Measurements from ENCODE around the gene NUF2.
"Not testable (repeated sequence)": the region's sequence is repeated elsewhere in the genome, so short reads cannot be mapped to it uniquely, and the experiment has no call there.

Gene NUF2

DNA sequence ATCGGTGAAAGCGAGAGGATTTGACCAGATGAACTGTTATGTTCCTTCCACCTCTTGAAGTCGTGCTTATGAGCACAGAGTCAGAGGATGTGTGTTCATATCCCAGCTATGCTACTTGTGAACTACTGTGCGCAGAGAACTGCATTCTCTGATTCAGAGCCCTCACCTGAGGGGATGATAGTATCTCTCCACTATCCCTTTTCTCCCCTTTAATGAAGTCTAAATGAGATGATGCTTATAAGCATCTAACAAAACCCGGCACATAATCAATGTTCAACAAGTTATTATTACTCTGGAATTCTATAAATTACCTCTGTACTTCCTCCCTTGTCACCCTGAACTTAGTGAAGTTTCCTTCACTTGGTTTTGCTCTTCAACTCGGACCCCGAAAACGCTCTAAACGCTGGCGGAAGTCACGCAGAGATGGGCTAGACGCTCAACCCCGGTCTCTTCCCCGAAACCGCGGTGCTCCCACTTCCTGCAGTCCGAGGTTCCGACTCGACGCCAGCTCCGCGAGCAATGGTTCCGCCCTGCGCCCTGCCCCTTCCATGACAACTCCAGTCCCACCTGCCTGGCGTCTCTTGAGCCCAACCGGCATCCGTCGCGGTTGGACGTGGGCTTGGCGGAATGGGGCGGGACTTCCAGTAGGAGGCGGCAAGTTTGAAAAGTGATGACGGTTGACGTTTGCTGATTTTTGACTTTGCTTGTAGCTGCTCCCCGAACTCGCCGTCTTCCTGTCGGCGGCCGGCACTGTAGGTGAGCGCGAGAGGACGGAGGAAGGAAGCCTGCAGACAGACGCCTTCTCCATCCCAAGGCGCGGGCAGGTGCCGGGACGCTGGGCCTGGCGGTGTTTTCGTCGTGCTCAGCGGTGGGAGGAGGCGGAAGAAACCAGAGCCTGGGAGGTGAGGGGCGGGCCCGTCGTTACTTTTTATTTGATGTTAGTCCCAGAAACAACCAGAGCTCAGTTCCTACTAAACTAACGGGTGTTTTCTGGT, at the start of gene NUF2:
NUF2 (plus strand) TSS at position 644 of the 995 bp plus-strand sequence. CDS start 4,098 bp downstream, outside the sequence.
- peak; percentile 99 for DNase-seq (ENCODE audit: low spot score)

- no peak for DNase-seq (ENCODE audit: low spot score)
Observed at GRCh38 chr1:163273766-163274441, 47.9 kb upstream of the NUF2 start.

DNA sequence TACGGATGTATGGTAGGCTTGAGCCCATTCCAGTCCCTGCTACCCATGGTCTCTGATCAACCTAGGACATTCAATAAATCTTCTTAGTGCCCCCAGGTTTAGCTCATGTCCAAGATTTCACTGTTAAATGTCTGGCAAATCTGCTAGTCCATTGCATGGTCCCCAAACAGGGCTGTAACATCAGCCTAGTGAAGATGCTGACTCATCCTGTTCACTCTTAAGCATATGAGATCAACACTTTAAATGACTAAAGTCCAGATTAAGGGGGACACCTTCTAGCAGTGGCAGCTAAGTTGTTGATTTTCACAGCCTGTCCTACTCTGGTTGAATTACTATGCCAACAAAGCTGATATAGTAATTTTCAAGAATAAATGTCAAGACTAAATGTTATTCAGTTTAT, 46.5 kb upstream of the NUF2 start:
- no peak for DNase-seq (ENCODE audit: low spot score)

DNA sequence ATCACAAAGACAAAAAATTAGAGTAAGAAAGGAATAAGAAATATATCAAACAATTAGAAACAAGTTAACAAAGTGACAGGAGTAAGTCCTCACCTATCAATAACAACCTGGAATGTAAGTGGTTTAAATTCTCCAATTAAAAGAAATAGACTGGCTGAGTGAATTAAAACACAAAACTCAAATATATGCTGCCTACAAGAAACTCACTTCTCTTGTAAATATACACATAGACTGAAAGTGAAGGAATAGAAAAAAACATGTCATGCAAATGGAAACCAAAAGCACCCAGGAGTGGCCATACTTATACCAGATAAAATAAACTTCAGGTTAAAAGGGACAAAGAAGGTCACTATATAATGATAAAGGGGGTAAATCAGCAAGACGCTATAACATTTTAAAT, 43.2 kb upstream of the NUF2 start:
- no peak for DNase-seq (ENCODE audit: low spot score)

GRCh38 chr1:163284867-163285266, 36.9 kb upstream of the NUF2 start:
- DNase-seq (ENCODE audit: low spot score): not testable (repeated sequence)

DNA sequence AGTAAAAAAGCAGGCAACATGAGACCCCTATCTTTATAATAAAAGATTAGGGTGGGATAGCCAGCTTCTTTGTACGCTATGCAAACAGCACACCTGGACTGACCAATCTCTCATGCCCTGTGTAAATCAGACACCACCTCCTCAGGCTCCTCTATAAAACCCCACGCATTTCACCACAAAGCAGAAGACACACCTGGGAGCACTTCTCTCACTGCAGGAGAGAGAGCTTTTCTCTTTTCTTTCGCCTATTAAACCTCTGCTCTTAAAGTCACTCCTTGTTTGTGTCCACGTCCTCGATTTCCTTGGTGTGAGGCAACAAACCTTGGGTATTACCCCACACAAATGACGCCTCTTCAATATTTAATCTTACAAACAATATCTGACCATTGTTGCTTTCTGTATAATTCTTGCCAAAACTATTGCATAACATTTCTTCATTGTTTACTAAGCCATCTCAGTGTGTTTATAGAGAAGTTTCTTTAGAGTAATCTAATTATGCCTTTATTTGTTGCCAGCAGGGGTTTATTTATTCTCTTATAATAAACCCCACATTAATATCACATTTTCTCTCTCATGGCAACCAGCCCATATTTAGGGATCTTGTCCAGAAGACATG, 31.6 kb upstream of the NUF2 start:
- DNase-seq (ENCODE audit: low spot score): no peak

GRCh38 chr1:163291461-163291860, 30.3 kb upstream of the NUF2 start:
- DNase-seq (ENCODE audit: low spot score): no peak

DNA sequence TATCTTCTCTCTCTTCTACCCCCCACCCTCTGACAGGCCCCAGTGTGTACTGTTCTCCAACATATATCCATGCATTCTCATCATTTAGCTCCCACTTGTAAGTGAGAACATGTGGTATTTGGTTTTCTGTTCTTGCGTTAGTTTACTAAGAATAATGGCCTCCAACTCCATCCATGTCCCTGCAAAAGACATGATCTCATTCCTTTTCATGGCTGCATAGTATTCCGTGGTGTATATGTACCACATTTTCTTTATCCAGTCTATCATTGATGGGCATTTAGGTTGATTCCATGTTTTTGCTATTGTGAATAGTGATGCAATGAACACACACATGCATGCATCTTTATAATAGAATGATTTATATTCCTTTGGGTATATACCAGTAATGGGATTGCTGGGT, 29.6 kb upstream of the NUF2 start:
- not testable (repeated sequence) for DNase-seq (ENCODE audit: low spot score)

DNA sequence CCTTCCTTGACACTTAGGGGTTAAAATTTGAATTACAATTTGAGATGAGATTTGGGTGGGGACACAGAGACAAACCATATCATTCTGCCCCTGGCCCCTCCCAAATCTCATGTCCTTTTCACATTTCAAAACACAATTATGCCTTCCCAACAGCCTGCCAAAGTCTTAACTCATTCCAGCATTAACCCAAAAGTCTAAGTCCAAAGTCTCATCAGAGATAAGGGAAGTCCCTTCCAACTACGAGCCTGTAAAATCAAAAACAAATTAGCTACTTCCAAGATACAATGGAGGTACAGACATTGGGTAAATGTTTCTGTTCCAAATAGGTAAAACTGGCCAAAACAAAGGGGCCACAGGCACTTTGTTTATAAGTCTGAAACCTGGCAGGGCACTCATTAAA, 28.3 kb upstream of the NUF2 start:
- not testable (repeated sequence) for DNase-seq (ENCODE audit: low spot score)

DNA sequence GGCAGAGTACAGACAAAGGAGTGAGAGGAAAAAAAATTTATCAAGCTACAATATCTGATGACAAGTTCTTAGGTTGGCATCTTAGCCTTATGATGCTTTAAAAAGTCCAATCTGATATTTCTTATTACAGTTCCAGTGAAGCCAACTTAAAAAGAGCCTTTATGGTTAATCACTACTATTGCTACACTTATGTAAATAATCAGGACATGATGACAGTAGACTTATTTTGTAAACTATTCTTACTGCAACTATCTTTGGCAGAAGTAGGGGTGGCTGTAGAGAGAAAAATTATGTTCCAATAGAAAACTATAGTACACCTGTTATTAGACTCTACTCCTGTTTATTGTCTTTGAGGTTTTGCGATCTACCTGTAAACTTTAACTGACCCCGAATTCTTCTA, 25.8 kb upstream of the NUF2 start:
- DNase-seq (ENCODE audit: low spot score): no peak

GRCh38 chr1:163296504-163297263, 25.1 kb upstream of the NUF2 start:
- DNase-seq (ENCODE audit: low spot score): no peak

DNA sequence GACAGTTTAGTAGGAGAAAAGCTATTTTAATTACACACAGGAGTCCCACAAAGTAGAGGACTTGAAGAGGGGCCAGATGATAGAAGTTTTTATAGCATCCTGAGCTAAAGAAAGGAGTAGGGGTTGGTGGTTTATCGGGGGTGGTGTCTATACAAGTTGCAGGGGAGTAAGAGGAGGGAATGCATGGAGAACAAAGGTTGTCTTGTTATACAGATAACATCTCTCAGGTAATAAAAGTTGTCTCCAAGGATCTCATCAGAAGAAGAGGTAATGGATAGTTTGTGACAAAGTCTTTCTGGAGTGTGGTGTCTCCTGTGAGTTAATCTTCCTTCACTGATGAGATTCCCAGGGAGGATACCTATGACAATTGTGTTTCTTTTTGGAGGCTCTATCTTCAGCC, 23.4 kb upstream of the NUF2 start:
- DNase-seq (ENCODE audit: low spot score): no peak

DNA sequence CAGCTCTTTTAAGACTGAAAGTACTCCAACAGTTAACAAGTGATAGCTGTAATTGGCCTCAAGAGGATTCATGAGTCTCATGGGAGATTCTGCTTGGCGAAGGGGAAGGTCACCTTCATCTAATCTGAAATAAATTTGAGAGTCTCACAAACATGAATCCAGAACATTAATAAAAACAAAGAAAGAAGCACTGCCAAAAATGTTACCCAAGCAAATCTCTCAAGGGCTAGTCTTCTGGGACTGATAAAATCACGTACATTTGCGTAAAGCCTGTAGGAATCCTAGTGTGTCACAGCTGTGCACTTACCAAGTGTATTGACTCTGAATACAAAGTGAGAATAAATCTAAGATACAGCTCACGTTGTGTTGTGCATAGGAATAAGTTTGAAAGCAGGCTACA, 21.2 kb upstream of the NUF2 start:
- no peak for DNase-seq (ENCODE audit: low spot score)

DNA sequence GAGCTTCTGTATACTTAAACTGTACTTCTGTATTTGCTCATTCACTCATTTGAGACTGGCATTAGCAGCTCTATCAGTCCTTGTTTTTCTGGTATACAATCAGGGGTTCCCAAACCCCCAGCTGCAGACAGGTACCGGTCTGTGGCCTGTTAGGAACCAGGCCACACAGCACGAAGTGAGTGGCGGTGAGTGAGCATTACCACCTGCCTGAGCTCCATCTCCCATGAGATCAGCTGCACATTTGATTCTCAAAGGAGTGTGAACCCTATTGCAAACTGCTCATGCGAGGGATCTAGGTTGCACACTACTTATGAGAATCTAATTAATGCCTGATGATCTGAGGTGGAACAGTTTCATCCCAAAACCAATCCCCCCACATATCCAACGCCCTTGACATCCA, 18.2 kb upstream of the NUF2 start:
- no peak for DNase-seq (ENCODE audit: low spot score)

- DNase-seq (ENCODE audit: low spot score): no peak
Observed at GRCh38 chr1:163305441-163305840, 16.3 kb upstream of the NUF2 start.

- no peak for DNase-seq (ENCODE audit: low spot score)
Observed at GRCh38 chr1:163307479-163308171, 14.1 kb upstream of the NUF2 start.

- DNase-seq (ENCODE audit: low spot score): no peak
Observed at GRCh38 chr1:163308811-163309210, 12.9 kb upstream of the NUF2 start.

GRCh38 chr1:163315773-163316374, 5.9 kb upstream of the NUF2 start:
- DNase-seq (ENCODE audit: low spot score): peak; percentile 66

DNA sequence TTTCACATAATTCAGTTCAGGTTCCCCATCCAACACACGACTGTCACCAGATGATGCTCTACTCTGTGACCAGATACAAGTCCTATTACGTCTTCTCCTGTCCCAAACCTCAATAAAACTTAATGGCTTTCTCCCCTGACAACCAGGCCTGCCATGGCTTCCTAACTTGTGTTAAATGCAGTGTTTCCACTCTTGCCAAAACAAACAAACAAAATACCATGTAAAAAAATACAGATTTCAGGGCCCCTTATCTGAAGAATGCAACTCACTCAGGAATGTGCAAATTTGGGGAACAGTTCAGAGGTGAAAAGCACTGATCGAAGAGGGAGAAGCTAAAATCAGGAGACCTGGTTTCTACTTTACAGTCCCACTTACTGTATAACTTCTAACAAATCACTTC, 863 bp upstream of the NUF2 start:
- DNase-seq (ENCODE audit: low spot score): no peak

DNA sequence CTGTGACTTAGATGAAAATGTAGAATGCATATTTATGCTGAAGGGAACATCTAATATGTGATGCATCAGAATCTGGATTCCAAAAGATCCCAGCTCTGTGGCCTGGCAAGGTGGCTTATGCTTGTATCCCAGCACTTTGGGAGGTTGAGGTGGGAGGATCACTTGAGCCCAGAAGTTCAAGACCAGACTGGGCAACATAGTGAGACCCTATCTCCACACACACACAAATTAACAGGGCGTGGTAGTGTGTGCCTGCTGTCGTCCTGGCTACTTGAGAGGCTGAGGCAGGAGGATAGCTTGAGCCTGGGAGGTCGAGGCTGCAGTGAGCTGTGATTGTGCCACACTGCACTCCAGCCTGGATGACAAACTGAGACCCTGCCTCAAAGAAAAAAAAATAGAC, 1.6 kb downstream of the NUF2 start:
- not testable (repeated sequence) for DNase-seq (ENCODE audit: low spot score)

DNA sequence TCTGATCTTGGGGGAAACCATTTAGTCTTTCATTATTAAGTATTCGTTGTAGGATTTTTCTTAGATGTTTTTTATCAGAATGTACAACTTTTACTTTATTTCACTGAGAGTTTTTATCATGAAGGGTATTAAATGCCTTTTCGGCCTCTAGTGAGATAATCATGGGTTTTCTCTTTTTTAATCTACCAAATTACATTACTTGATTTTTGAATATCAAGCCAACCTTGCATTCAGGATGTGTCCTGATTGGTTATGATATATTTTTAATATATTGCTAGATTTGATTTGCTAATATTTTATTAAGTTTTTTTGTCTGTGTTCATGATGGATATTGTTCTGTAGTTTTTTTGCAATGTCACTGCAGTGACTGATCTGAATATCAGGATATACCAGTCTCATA, 9.4 kb downstream of the NUF2 start:
- no peak for DNase-seq (ENCODE audit: low spot score)

Measured in COLO829 (cell line).